HL-60 (cell line): Measurements from ENCODE around the gene C15orf62.

ENCODE experiments used
- DNase-seq, 2 experiments: peaks; one replicate each; pipeline ENCODE4 v3.0.0-alpha.2; 2010 to 2020; ENCODE audit warnings: low read depth in 1 of 2, low spot score in 1 of 2
- H3K27ac ChIP-seq: fragments of 250-450 bp; sonication (Bioruptor Pico); replicated peaks from 2 replicates; pipeline ENCODE4 v1.5.1; 2020; ENCODE audit warnings: mild to moderate bottlenecking, moderate library complexity
- H3K27me3 ChIP-seq: fragments of 250-450 bp; sonication (Bioruptor Pico); 2 replicates; pipeline ENCODE4 v1.5.1; 2021; ENCODE audit warnings: mild to moderate bottlenecking, moderate library complexity; ENCODE audit not compliant: insufficient read depth, poor library complexity, severe bottlenecking
- H3K4me3 ChIP-seq: replicated peaks from 2 replicates; pipeline ENCODE4 v1.5.1; 2011; ENCODE audit warnings: mild to moderate bottlenecking, control low read depth, low read length; ENCODE audit not compliant: insufficient read depth
- CTCF ChIP-seq: IDR thresholded peaks from one replicate; pipeline ENCODE4 v1.5.1; 2011; ENCODE audit warnings: low read length, control low read depth, inconsistent platforms; ENCODE audit not compliant: insufficient read depth
- GABPA ChIP-seq: IDR thresholded peaks from 2 replicates; pipeline ENCODE4 v1.6.1; 2012; ENCODE audit warnings: low read depth
- POLR2AphosphoS5 ChIP-seq: IDR thresholded peaks from 2 replicates; pipeline ENCODE4 v1.6.1; 2012; ENCODE audit warnings: low read depth
- SPI1 ChIP-seq: IDR thresholded peaks from 2 replicates; pipeline ENCODE4 v1.6.1; 2012; ENCODE audit warnings: low read depth, mild to moderate bottlenecking, borderline replicate concordance
- TF ChIP-seq, protein P1 (sequence below): IDR thresholded peaks from 2 replicates; pipeline ENCODE4 v1.6.1; 2012; ENCODE audit warnings: low read depth; ENCODE audit not compliant: insufficient replicate concordance

Gene C15orf62

DNA sequence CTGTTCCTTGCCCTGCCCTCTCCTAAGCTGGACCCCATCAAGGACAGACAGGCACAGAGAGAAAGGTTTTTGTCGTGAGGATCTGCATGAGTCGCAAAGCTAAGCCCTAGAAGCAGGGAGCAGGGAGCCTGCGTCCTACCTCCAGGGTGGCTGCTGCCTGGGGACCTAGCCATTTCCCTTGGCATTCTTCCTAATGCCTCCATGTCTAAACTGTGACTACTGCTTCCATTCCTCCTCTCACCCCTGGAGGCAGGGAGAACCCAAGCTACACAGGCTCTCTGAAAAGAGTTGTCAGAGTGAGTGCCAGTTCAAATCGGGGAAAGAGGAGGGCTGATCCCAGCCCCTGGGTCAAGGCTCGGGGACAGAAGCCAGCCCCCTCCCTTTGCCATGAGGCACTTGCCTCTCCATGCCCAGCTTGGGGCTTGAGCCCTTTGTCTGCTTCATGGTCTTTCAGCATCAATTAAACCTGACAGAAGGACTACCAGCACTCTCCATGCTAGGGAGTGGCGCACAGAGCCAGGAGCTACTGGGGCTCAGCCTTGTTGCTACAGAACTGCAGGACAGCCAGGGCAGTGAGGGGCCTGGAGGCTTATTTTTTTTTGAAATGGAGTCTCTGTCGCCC lies 3.5 kb upstream of the C15orf62 start:
- H3K27ac ChIP-seq = no peak overlapping the region
- no peak for DNase-seq
- TF ChIP-seq CTCF (no peak), SPI1 (no peak), POLR2AphosphoS5 (0 out of 2 replicates have a peak, but pooled peaks have one; percentile 8)
- H3K27me3 ChIP-seq = no peaks in the 10 kb centered on the region
- H3K4me3 ChIP-seq = no peak overlapping the region

GRCh38 chr15:40766906-40767837 lies 2.6 kb upstream of the C15orf62 start:
- no peak for DNase-seq
- no peak overlapping the region for H3K27ac ChIP-seq
- H3K4me3 ChIP-seq = no peak overlapping the region
- H3K27me3 ChIP-seq = no peaks in the 10 kb centered on the region
- no peak for TF ChIP-seq SPI1
- TF ChIP-seq POLR2AphosphoS5 = 0 out of 2 replicates have a peak, but pooled peaks have one; percentile 3
- no peak for TF ChIP-seq GABPA
- TF ChIP-seq, protein P1, sequence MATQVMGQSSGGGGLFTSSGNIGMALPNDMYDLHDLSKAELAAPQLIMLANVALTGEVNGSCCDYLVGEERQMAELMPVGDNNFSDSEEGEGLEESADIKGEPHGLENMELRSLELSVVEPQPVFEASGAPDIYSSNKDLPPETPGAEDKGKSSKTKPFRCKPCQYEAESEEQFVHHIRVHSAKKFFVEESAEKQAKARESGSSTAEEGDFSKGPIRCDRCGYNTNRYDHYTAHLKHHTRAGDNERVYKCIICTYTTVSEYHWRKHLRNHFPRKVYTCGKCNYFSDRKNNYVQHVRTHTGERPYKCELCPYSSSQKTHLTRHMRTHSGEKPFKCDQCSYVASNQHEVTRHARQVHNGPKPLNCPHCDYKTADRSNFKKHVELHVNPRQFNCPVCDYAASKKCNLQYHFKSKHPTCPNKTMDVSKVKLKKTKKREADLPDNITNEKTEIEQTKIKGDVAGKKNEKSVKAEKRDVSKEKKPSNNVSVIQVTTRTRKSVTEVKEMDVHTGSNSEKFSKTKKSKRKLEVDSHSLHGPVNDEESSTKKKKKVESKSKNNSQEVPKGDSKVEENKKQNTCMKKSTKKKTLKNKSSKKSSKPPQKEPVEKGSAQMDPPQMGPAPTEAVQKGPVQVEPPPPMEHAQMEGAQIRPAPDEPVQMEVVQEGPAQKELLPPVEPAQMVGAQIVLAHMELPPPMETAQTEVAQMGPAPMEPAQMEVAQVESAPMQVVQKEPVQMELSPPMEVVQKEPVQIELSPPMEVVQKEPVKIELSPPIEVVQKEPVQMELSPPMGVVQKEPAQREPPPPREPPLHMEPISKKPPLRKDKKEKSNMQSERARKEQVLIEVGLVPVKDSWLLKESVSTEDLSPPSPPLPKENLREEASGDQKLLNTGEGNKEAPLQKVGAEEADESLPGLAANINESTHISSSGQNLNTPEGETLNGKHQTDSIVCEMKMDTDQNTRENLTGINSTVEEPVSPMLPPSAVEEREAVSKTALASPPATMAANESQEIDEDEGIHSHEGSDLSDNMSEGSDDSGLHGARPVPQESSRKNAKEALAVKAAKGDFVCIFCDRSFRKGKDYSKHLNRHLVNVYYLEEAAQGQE = no peak

GRCh38 chr15:40767838-40768500 lies 1.8 kb upstream of the C15orf62 start:
- no peak for DNase-seq
- Histone ChIP-seq H3K27me3 (no peaks in the 10 kb centered on the region), H3K4me3 (no peak overlapping the region), H3K27ac (peak overlapping the region; percentile 70)
- TF ChIP-seq, protein P1 = no peak
- no peak for TF ChIP-seq POLR2AphosphoS5
- TF ChIP-seq GABPA = no peak
- TF ChIP-seq SPI1 = no peak
- TF ChIP-seq CTCF = no peak
